ELF-1 (cell line): ENCODE data around the gene BCL2L12.
"Not testable (repeated sequence)": the region's sequence is repeated elsewhere in the genome, so short reads cannot be mapped to it uniquely, and the experiment has no call there.

Experiments
- DNase-seq: peaks from one replicate; pipeline ENCODE4 v3.0.0-alpha.2; 2016; ENCODE audit warnings: low read depth, low spot score

BCL2L12 gene

GRCh38 chr19:49665351-49666119 lies at the start of gene BCL2L12, which contains the start of gene IRF3:
TSS of gene BCL2L12 (plus strand) at chr19:49665933. CDS start at chr19:49666693, 760 bp downstream.
TSS of gene IRF3 (minus strand) at chr19:49665857. CDS start at chr19:49664838, 1,019 bp downstream.
- DNase-seq: peak; percentile 96

GRCh38 chr19:49616532-49616931 lies 49.2 kb upstream of the BCL2L12 start:
- no peak for DNase-seq

GRCh38 chr19:49616945-49617344 lies 48.8 kb upstream of the BCL2L12 start:
- DNase-seq: no peak

GRCh38 chr19:49617860-49618259 lies 47.9 kb upstream of the BCL2L12 start:
- not testable (repeated sequence) for DNase-seq

GRCh38 chr19:49624967-49625910 lies 40.5 kb upstream of the BCL2L12 start:
- no peak for DNase-seq

- no peak for DNase-seq
These were observed 39.5 kb upstream of the BCL2L12 start for GRCh38 chr19:49626226-49626625.

GRCh38 chr19:49629659-49630058 lies 36.1 kb upstream of the BCL2L12 start:
- no peak for DNase-seq

- no peak for DNase-seq
These were observed 34.6 kb upstream of the BCL2L12 start for GRCh38 chr19:49631014-49631588.

- DNase-seq: no peak
These were observed 34.0 kb upstream of the BCL2L12 start for GRCh38 chr19:49631610-49632192.

GRCh38 chr19:49632576-49632975 lies 33.2 kb upstream of the BCL2L12 start:
- no peak for DNase-seq

- peak; percentile 45 for DNase-seq
These were observed 32.5 kb upstream of the BCL2L12 start for GRCh38 chr19:49633273-49633672.

- DNase-seq: no peak
These were observed 30.1 kb upstream of the BCL2L12 start for GRCh38 chr19:49635530-49636232.

GRCh38 chr19:49636233-49636932 lies 29.4 kb upstream of the BCL2L12 start:
- DNase-seq: no peak

GRCh38 chr19:49637821-49638738 lies 27.7 kb upstream of the BCL2L12 start:
- DNase-seq: peak; percentile 68

- no peak for DNase-seq
These were observed 26.2 kb upstream of the BCL2L12 start for GRCh38 chr19:49639401-49640112.

- peak; percentile 100 for DNase-seq
These were observed 25.4 kb upstream of the BCL2L12 start, which contains the start of gene RRAS for GRCh38 chr19:49640113-49640898. TSS of gene RRAS (minus strand) at chr19:49640143. CDS start at chr19:49640098, 45 bp downstream.

- DNase-seq: peak; percentile 100
These were observed 23.8 kb upstream of the BCL2L12 start, which contains the start of gene SCAF1 for GRCh38 chr19:49641688-49642491. TSS of gene SCAF1 (plus strand) at chr19:49642209. CDS start at chr19:49645027, 2,818 bp downstream.
